DMS53 (cell line): ENCODE results near the gene PLAAT5.

Experiments
- DNase-seq: peaks from one replicate; lab custom pipeline; 2025; lab: John Stamatoyannopoulos, UW

Gene PLAAT5

GRCh38 chr11:63512816-63513215 is 21.8 kb upstream of the PLAAT5 start:
- DNase-seq, result no peak

GRCh38 chr11:63511048-63511748 is 20.2 kb upstream of the PLAAT5 start:
- no peak for DNase-seq

- DNase-seq, result no peak
Observed at GRCh38 chr11:63510360-63511047, 19.5 kb upstream of the PLAAT5 start.

GRCh38 chr11:63508745-63509144 is 17.8 kb upstream of the PLAAT5 start:
- no peak for DNase-seq

- DNase-seq, result peak; percentile 55
Observed at GRCh38 chr11:63508009-63508408, 17.0 kb upstream of the PLAAT5 start.

GRCh38 chr11:63507511-63507910 is 16.5 kb upstream of the PLAAT5 start:
- DNase-seq, result no peak

GRCh38 chr11:63506876-63507275 is 15.9 kb upstream of the PLAAT5 start:
- DNase-seq, result no peak

GRCh38 chr11:63505857-63506528 is 15.0 kb upstream of the PLAAT5 start, which contains the start of gene LGALS12:
TSS of gene LGALS12 (plus strand) at chr11:63506084. CDS start at chr11:63506459, 375 bp downstream.
- DNase-seq, result no peak

- no peak for DNase-seq
Observed at GRCh38 chr11:63504933-63505586, 14.1 kb upstream of the PLAAT5 start.

GRCh38 chr11:63504054-63504453 is 13.1 kb upstream of the PLAAT5 start:
- DNase-seq, result no peak

GRCh38 chr11:63503492-63503891 is 12.5 kb upstream of the PLAAT5 start:
- no peak for DNase-seq

GRCh38 chr11:63502252-63502820 is 11.4 kb upstream of the PLAAT5 start:
- DNase-seq, result no peak

GRCh38 chr11:63501236-63501635 is 10.3 kb upstream of the PLAAT5 start:
- DNase-seq, result no peak

GRCh38 chr11:63499874-63500273 is 8.9 kb upstream of the PLAAT5 start:
- no peak for DNase-seq

- DNase-seq, result no peak
Observed at GRCh38 chr11:63494975-63495374, 4.0 kb upstream of the PLAAT5 start.

GRCh38 chr11:63493127-63493526 is 2.2 kb upstream of the PLAAT5 start:
- DNase-seq, result no peak

- DNase-seq, result no peak
Observed at GRCh38 chr11:63492441-63492840, 1.5 kb upstream of the PLAAT5 start.

- no peak for DNase-seq
Observed at GRCh38 chr11:63491636-63492372, 837 bp upstream of the PLAAT5 start.

- DNase-seq, result no peak
Observed at GRCh38 chr11:63491240-63491587, 247 bp upstream of the PLAAT5 start.

GRCh38 chr11:63489879-63490278 is 1.1 kb downstream of the PLAAT5 start:
- no peak for DNase-seq

- DNase-seq, result no peak
Observed at GRCh38 chr11:63488789-63489188, 2.2 kb downstream of the PLAAT5 start.

GRCh38 chr11:63485777-63486176 is 5.2 kb downstream of the PLAAT5 start:
- DNase-seq, result no peak
